HCT116 (cell line): ENCODE results near the gene SEMA3B. TPM values are rescaled to one million over a fixed set of nuclear protein-coding genes. Genes with fewer than 3 reads are reported as not detected.

ENCODE experiments used
- ATAC-seq: fragments of 200-7000 bp; cut with Tn5 transposase; 2 replicates; pipeline ENCODE4 v1.9.1; 2020; ENCODE audit warnings: mild to moderate bottlenecking, moderate library complexity
- BruUV-seq: library from RNA; stranded (reverse); fragments of 400-500 nt; replicated peaks from 2 replicates; lab custom pipeline; 2021; lab: Mats Ljungman, UMichigan
- CTCF ChIA-PET: fragments of 300-600 bp; sonication (Branson Sonifier 250); formaldehyde crosslinking; loops from one replicate; lab custom pipeline; 2021; ENCODE audit warnings: antibody characterized with exemption; lab: Charles Lee
- POLR2A ChIA-PET: fragments of 300-600, 350-600 bp; sonication (Branson Sonifier 250); formaldehyde crosslinking; loops from one replicate; lab custom pipeline; 2021; ENCODE audit warnings: antibody characterized with exemption; lab: Charles Lee
- RAD21 ChIA-PET, 2 experiments: fragments of 300-600 bp; sonication (Branson Sonifier 250); formaldehyde crosslinking; loops; one replicate each; lab custom pipeline; 2023; ENCODE audit warnings: low total read pairs in 2 of 2; ENCODE audit not compliant: uncharacterized antibody in 2 of 2, unreplicated experiment in 2 of 2, low non-redundant PET in 1 of 2; lab: Charles Lee
- DNase-seq: peaks from one replicate; pipeline ENCODE4 v3.0.0-alpha.2; 2010; ENCODE audit warnings: low read depth, low spot score
- H2AFZ ChIP-seq: fragments of 200-600 bp; shearing (Covaris generic), sonication (generic); 2 replicates; pipeline ENCODE4 v1.6.1; 2017; ENCODE audit warnings: low read depth, mixed run types, mixed read lengths, antibody characterized with exemption, low read length; ENCODE audit not compliant: poor library complexity, severe bottlenecking
- H3K27ac ChIP-seq: 2 replicates; pipeline ENCODE4 v1.5.1; 2012; ENCODE audit warnings: low read depth, low read length
- H3K27me3 ChIP-seq: fragments of 200-600 bp; sonication (generic); 2 replicates; pipeline ENCODE4 v1.6.1; 2016; ENCODE audit warnings: mixed run types, low read length, mixed read lengths; ENCODE audit not compliant: insufficient read depth
- H3K36me3 ChIP-seq, 2 experiments: fragments of 200-500 bp in 1 of 2; fragments of 200-600 bp in 1 of 2; sonication (Bioruptor generic) in 1 of 2; sonication (generic) in 1 of 2; 2 replicates each; pipeline versions ENCODE4 v1.5.1 to v1.6.1; 2014 to 2016; ENCODE audit warnings: low read length in 2 of 2, inconsistent platforms in 1 of 2, mixed read lengths in 1 of 2, mixed run types in 1 of 2; ENCODE audit not compliant: insufficient read depth in 2 of 2, control insufficient read depth in 1 of 2
- H3K4me1 ChIP-seq, 2 experiments: fragments of 200-600 bp in 1 of 2; sonication (generic) in 1 of 2; 2 replicates each; pipeline versions ENCODE4 v1.5.1 to v1.6.1; 2012 to 2017; ENCODE audit warnings: low read length in 2 of 2, inconsistent platforms in 1 of 2, mild to moderate bottlenecking in 1 of 2, mixed read lengths in 1 of 2, mixed run types in 1 of 2, moderate library complexity in 1 of 2; ENCODE audit not compliant: insufficient read depth in 2 of 2, control insufficient read depth in 1 of 2
- H3K4me2 ChIP-seq: fragments of 200-600 bp; sonication (generic); 2 replicates; pipeline ENCODE4 v1.6.1; 2017; ENCODE audit warnings: mixed run types, low read length, mixed read lengths
- H3K4me3 ChIP-seq, 2 experiments: fragments of 200-600 bp in 1 of 2; sonication (generic) in 1 of 2; replicated peaks in 1 of 2; 2 replicates each; pipeline ENCODE4 v1.5.1; 2011 to 2016; ENCODE audit warnings: low read length in 2 of 2, control low read depth in 1 of 2, low read depth in 1 of 2, mild to moderate bottlenecking in 1 of 2, mixed read lengths in 1 of 2, mixed run types in 1 of 2
- H3K79me2 ChIP-seq: fragments of 200-600 bp; sonication (generic); 2 replicates; pipeline ENCODE4 v1.6.1; 2017; ENCODE audit warnings: mild to moderate bottlenecking, mixed run types, low read length, moderate library complexity, mixed read lengths; ENCODE audit not compliant: insufficient read depth
- H3K9ac ChIP-seq: fragments of 200-600 bp; sonication (generic); 2 replicates; pipeline ENCODE4 v1.6.1; 2016; ENCODE audit warnings: low read length, mixed read lengths
- H3K9me2 ChIP-seq: fragments of 200-600 bp; sonication (generic), shearing (Covaris generic); 2 replicates; pipeline ENCODE4 v1.6.1; 2017; ENCODE audit warnings: mixed run types, mild to moderate bottlenecking, moderate library complexity; ENCODE audit not compliant: insufficient read depth
- H3K9me3 ChIP-seq, 2 experiments: fragments of 200-500 bp in 1 of 2; fragments of 200-600 bp in 1 of 2; sonication (Bioruptor generic) in 1 of 2; sonication (generic) in 1 of 2; 2 replicates each; pipeline ENCODE4 v1.6.1; 2014 to 2017; ENCODE audit warnings: low read length in 2 of 2, mixed read lengths in 2 of 2, inconsistent platforms in 1 of 2, low read depth in 1 of 2, mild to moderate bottlenecking in 1 of 2, mixed run types in 1 of 2, moderate library complexity in 1 of 2; ENCODE audit not compliant: control insufficient read depth in 1 of 2, insufficient read depth in 1 of 2
- H4K20me1 ChIP-seq: fragments of 200-600 bp; sonication (generic), shearing (Covaris generic); 2 replicates; pipeline ENCODE4 v1.6.1; 2017; ENCODE audit warnings: mixed run types, mild to moderate bottlenecking, moderate library complexity; ENCODE audit not compliant: insufficient read depth
- CEBPB ChIP-seq: IDR thresholded peaks from 2 replicates; pipeline ENCODE4 v1.6.1; 2012; ENCODE audit warnings: low read depth
- FOSL1 ChIP-seq: IDR thresholded peaks from 2 replicates; pipeline ENCODE4 v1.6.1; 2012; ENCODE audit warnings: low read depth
- POLR2A ChIP-seq: IDR thresholded peaks from 2 replicates; pipeline ENCODE4 v1.7.0; 2011; ENCODE audit warnings: borderline replicate concordance; ENCODE audit not compliant: insufficient read depth, insufficient read length; ENCODE audit errors: extremely low read depth
- REST ChIP-seq: IDR thresholded peaks from 2 replicates; pipeline ENCODE4 v1.6.1; 2012; ENCODE audit warnings: low read depth
- SRF ChIP-seq: IDR thresholded peaks from 2 replicates; pipeline ENCODE4 v1.6.1; 2012; ENCODE audit warnings: low read depth
- intact Hi-C: fragments of 100-400 bp; cut with micrococcal nuclease; formaldehyde crosslinking; loops from 2 replicates; pipeline ENCODE4 v1.10.0; 2022
- total RNA-seq: library from RNA; stranded (reverse); gene quantifications from one replicate; pipeline ENCODE4 v1.2.1, GENCODE V29; 2021; ENCODE audit not compliant: unreplicated experiment
- TF ChIP-seq, protein P1 (sequence below), 3 experiments: fragments of 200-600 bp in 1 of 3; sonication (generic) in 1 of 3; IDR thresholded peaks in 2 of 3; conservative IDR thresholded peaks in 1 of 3; 2 replicates each; pipeline ENCODE4 v1.5.1; 2012 to 2017; ENCODE audit warnings: low read depth in 2 of 3, low read length in 2 of 3, antibody characterized with exemption in 1 of 3, borderline replicate concordance in 1 of 3, control low read depth in 1 of 3, mild to moderate bottlenecking in 1 of 3, mixed read lengths in 1 of 3, mixed run types in 1 of 3, moderate library complexity in 1 of 3; ENCODE audit not compliant: insufficient read depth in 1 of 3

Gene SEMA3B
- total RNA-seq, 1 experiment from 2014 or later, result 46.2 TPM

DNA sequence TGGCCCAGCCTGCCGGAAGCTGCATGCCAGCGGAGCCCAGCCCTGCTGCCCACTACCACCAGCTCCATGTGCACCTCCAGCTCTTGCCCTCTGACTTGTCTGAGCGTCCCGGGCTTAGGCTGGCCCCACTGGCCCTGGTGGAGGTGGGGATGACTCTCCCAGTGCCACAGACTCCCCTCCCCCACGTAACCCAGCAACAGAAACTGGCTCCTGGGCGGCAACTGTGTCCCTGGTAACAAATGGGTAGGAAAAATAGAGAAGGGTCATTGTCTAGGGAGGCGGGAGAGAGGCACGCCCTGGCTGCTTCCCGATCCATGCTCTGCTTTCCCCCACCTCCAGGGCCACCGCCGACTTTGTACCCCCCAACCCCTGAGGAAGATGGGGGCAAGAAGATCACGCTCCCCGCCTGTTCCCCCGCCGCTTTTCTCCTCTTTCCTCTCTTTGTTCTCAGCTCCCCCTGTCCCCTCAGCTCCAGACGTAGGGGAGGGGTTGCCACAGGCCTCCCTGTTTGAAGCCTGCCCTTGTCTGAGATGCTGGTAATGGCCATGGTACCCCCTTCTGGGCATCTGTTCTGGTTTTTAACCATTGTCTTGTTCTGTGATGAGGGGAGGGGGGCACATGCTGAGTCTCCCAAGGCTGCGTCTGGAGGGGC is 10.8 kb upstream of the SEMA3B start:
- H3K9me3 ChIP-seq, result no peaks in the 10 kb centered on the region
- TF ChIP-seq, protein P1, sequence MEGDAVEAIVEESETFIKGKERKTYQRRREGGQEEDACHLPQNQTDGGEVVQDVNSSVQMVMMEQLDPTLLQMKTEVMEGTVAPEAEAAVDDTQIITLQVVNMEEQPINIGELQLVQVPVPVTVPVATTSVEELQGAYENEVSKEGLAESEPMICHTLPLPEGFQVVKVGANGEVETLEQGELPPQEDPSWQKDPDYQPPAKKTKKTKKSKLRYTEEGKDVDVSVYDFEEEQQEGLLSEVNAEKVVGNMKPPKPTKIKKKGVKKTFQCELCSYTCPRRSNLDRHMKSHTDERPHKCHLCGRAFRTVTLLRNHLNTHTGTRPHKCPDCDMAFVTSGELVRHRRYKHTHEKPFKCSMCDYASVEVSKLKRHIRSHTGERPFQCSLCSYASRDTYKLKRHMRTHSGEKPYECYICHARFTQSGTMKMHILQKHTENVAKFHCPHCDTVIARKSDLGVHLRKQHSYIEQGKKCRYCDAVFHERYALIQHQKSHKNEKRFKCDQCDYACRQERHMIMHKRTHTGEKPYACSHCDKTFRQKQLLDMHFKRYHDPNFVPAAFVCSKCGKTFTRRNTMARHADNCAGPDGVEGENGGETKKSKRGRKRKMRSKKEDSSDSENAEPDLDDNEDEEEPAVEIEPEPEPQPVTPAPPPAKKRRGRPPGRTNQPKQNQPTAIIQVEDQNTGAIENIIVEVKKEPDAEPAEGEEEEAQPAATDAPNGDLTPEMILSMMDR (IDR thresholded peaks at IDR 0.05 in 2 of 3, conservative IDR thresholded peaks at IDR 0.05 in 1 of 3; ENCODE audit: borderline replicate concordance in 1 of 3, insufficient read depth in 1 of 3, low read depth in 2 of 3, low read length in 2 of 3), result no peak
- TF ChIP-seq FOSL1 (no peak), CEBPB (no peak), SRF (no peak), POLR2A (no peak), REST (no peak)
- RAD21 ChIA-PET, result no interaction called here
- peaks cover 15 to 50% of the 10 kb centered on the region in 2 experiments for H3K4me1 ChIP-seq
- H3K4me3 ChIP-seq, result no peak overlapping the region
- CTCF ChIA-PET, result interaction anchor here (0.7 to 3.3 kb wide), 8 partner anchors 10 to 70 kb away, joined by 3 to 46 read pairs (median 6); partner anchors contain the start of genes GNAI2, HYAL3, NAA80 and TUSC2
- H3K79me2 ChIP-seq, result no peaks in the 10 kb centered on the region
- BruUV-seq, result no TSS peak
- H3K9me2 ChIP-seq, result no peaks in the 10 kb centered on the region
- no peak for DNase-seq
- ATAC-seq, result no peak
- H3K27ac ChIP-seq, result no peak overlapping the region; the same call in 1 of the 2 replicates
- no peaks in the 10 kb centered on the region for H3K27me3 ChIP-seq
- peaks cover 11 to 15% of the 10 kb centered on the region in 2 experiments; a peak in 3 of 4 replicates for H3K36me3 ChIP-seq
- intact Hi-C loops, result no loop called here
- H4K20me1 ChIP-seq, result no peaks in the 10 kb centered on the region
- no peak overlapping the region for H3K4me2 ChIP-seq
- H2AFZ ChIP-seq, result no peak overlapping the region
- no peak overlapping the region for H3K9ac ChIP-seq
- POLR2A ChIA-PET, result no interaction called here
